COLO829 (cell line): Measurements from ENCODE around the gene ATG9B.
A peak's percentile ranks its signal among the peaks of the same experiment; 100 is the strongest.
"Not testable (repeated sequence)": the region's sequence is repeated elsewhere in the genome, so short reads cannot be mapped to it uniquely, and the experiment has no call there.

Experiments
- DNase-seq: peaks from one replicate; pipeline ENCODE4 v3.0.0; 2012; ENCODE audit warnings: low spot score

ATG9B gene

DNA sequence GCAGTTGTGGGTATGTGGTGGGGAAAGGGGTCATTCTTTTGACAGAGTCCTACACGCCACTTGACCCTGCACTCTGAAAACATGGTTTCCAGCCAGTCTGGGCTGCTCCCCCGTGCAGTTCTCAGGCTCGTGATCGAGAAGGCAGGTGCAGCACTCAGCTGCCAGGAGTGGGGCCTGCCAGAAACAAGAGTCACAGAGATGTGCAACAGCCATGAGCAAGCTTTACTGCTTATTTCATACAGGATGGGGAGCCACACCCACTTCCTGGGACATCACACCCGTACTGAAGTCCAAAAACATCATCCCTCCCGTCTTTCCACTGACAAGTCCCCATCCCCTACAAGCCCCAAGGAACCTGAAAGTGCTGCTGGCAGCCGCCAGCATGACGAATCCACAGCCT is 9.3 kb downstream of the ATG9B start:
- DNase-seq, result no peak

DNA sequence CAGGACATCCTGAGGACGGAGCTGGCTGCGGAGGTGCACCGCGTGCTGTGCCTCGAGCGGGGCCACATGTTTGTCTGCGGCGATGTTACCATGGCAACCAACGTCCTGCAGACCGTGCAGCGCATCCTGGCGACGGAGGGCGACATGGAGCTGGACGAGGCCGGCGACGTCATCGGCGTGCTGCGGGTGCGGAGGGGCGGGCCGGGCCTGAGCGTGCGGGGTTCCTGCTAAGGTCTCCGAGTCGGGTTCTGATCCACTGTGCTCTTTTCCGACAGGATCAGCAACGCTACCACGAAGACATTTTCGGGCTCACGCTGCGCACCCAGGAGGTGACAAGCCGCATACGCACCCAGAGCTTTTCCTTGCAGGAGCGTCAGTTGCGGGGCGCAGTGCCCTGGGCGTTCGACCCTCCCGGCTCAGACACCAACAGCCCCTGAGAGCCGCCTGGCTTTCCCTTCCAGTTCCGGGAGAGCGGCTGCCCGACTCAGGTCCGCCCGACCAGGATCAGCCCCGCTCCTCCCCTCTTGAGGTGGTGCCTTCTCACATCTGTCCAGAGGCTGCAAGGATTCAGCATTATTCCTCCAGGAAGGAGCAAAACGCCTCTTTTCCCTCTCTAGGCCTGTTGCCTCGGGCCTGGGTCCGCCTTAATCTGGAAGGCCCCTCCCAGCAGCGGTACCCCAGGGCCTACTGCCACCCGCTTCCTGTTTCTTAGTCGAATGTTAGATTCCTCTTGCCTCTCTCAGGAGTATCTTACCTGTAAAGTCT is 10.4 kb downstream of the ATG9B start:
- DNase-seq, result no peak

DNA sequence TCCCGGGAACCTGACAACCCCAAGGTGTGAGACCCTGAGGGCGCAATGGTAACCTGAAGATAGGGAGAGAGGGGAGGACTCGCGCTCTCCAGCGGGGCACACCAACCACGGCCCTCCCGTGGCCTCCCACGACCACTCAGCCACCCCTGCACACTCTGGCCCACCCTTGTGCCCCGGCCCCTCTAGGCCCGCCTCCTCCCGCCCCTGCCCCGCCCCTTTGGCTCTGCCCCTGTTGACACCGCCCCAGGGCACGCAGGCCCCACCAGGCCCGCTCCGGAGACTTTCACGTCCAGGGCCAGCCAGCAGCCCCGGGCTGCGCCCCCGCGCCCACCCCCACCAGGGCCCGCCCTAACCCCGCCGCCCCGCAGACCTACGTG is 10.9 kb downstream of the ATG9B start:
- no peak for DNase-seq

DNA sequence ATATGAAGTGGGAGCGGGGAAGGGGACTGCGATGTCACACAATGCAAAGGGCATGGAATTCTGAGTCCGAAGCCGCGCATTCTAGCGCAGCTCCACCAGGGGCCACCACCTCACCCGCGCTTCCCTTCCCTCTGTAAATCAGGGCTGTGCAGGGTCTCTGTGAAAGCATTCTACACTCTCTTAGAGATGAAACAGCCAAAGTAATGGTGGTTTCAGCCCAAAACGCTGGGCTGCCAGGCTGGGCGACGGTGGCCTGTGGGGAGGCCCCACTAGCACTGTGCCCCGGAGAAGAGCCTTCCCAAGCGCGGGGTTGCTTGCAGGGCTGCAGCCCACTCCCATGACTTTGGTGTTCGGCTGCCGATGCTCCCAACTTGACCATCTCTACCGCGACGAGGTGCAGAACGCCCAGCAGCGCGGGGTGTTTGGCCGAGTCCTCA is 11.4 kb downstream of the ATG9B start:
- peak; percentile 56 for DNase-seq

DNA sequence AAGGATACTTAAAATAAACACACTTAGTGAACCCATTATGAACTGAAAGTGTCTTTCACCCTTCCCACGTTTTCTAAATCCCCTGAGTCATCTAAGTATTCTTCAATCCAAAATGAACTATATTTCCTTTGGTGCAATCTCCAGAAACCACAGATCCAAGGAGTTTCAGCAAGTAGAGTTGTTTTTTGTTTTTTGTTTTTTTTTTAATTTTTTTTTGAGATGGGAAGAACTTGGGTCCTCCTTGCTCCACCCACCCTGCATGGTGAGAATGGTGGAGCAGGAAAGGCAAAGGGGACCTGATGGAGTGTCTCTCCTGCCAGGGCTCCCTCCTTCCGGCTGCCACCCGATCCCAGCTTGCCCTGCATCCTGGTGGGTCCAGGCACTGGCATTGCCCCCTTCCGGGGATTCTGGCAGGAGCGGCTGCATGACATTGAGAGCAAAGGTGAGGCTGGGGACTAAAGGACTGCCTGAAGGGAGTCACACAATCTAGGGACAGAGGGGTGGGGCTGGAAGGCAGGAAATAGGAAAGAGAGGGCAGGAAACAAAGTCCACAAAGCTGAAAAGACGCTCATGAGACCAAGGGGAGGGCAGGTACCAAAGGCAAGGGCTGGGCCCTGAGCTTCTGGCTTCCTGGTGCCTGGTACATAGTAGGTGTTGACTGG is 12.1 kb downstream of the ATG9B start:
- DNase-seq, result no peak

DNA sequence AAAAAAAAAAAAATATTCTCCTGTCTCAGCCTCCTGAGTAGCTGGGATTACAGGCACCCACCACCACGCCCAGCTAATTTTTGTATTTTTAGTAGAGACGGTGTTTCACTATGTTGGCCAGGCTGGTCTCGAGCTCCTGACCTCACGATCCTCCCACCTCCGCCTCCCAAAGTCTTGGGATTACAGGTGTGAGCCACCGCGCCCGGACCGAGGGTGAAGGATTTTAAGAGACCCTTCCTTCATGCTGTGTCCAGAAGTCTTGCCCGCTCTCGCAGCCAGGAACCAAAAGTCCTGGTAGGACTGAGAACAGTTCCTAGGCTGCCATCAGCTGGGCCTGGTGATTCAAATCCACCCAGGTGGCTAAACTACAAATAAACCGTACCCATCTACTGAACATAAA is 12.7 kb downstream of the ATG9B start:
- DNase-seq, result not testable (repeated sequence)

DNA sequence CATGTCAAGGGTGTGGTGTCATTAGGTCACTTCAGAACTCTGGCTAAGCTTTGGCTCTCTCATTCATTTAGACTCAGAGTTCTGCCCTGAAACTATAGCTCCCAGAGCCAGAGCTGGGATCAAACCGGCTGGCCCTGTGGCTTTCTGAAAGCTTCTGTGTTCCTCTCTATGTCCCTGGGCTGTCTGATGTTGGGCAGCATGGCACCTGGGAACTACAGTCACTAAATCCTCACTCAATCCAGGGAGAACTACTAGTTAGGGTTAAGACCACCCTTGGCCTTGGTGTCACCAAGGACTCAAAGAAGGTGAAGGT is 13.2 kb downstream of the ATG9B start:
- no peak for DNase-seq

DNA sequence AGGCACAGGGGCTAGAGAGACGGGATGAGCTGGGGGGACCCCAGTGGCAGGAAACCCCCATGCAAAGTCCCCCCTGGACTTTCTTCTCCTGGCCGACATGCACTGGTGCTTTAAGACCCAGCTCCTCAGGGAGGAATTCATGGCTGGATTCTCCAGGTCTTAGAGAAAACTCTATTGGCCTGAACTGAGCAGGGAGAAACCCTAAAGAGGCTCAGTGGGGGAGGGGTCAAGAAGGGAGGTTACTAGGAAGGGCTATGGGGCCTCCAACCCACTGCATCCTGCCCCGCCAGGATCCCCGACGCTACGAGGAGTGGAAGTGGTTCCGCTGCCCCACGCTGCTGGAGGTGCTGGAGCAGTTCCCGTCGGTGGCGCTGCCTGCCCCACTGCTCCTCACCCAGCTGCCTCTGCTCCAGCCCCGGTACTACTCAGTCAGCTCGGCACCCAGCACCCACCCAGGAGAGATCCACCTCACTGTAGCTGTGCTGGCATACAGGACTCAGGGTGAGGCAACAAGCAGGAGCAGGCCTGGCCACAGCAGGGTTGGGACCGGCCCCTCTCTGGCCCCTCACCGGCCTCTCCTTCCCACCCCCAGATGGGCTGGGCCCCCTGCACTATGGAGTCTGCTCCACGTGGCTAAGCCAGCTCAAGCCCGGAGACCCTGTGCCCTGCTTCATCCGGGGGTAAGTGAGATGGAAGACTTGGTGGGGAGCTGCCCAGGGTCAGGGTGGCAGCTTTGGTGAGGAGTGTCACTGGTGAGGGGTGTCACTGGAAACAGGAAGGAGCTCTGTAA is 13.8 kb downstream of the ATG9B start:
- DNase-seq, result no peak

DNA sequence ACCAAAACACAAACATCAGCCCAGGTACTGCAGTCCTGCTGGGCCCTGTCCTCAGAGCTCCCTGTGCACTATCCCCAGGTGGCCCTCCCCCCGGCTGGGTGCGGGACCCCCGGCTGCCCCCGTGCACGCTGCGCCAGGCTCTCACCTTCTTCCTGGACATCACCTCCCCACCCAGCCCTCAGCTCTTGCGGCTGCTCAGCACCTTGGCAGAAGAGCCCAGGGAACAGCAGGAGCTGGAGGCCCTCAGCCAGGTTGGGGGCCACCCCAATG is 14.3 kb downstream of the ATG9B start:
- DNase-seq, result no peak

DNA sequence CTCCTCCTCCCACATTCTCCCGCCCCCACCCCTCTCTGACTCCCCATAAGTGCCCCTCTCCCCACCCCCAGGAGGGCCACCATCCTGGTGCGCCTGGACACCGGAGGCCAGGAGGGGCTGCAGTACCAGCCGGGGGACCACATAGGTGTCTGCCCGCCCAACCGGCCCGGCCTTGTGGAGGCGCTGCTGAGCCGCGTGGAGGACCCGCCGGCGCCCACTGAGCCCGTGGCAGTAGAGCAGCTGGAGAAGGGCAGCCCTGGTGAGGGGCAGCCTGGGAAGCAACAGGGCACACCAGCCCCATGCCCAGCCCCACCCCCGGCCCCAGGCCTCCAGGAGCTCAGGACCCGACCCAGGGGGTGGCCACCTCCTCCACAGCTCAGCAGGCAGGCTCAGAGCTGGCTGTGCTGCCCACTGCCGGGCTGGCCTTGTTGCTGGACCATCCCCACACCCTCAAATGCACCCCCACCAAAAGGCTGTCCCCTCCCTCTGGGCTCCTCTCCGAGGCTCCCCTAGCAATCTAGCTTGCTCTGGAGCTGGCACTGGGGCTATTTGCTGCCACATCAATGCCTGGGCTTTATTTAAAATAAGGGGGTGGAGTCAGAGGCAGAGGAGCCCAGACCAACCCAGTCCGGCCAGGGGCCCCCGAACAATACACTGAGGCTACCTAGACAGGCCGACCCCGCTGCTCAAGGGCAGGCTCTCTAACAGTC is 14.8 kb downstream of the ATG9B start:
- DNase-seq, result no peak

DNA sequence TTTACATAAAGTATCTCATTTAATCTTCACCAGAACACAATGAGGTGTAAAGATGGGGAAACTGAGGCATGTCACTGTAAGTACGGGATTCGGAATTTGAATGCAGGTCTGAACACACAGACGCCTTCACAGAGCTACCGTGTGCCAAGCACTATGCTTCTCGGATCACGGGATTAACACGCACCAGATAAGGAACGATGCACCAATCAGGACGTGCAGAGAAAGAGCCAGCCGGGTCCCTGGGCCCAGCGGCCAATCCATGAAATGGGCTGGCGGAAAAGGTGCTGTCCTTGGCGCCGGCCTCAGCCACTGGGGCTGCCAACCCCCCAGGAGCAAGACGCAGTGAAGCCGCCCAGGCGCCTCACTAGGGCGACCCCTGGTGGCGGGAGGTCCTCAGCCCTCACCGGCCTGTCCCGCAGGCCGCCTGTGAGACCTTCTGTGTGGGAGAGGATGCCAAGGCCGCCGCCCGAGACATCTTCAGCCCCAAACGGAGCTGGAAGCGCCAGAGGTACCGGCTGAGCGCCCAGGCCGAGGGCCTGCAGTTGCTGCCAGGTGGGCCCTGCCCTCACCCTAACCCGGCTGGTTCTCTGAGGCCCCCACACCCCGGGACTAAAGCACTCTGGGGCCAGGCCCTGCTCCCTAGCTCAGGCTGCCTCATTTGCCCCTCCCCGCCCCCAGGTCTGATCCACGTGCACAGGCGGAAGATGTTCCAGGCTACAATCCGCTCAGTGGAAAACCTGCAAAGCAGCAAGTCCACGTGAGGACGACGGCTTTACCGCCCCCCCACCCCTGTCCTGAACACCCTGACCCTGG is 15.6 kb downstream of the ATG9B start:
- peak; percentile 62 for DNase-seq

DNA sequence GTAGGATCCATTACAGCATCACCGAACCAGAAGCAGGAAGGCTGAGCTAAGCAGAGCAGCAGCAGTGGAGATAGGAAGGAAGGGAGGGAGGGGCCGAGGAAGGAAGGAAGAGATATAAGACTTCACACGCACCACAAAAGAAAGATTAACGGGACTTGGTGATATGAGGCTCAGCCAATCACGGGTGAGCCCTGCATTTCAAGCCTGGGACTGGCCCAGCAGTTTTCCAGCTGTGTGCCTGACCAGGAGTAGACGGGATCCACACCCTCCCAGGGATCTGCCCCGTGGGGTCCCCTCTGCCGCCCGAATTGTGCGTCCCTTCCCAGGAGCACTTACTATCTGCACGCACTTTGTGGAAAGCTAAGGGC is 16.2 kb downstream of the ATG9B start:
- DNase-seq, result no peak

DNA sequence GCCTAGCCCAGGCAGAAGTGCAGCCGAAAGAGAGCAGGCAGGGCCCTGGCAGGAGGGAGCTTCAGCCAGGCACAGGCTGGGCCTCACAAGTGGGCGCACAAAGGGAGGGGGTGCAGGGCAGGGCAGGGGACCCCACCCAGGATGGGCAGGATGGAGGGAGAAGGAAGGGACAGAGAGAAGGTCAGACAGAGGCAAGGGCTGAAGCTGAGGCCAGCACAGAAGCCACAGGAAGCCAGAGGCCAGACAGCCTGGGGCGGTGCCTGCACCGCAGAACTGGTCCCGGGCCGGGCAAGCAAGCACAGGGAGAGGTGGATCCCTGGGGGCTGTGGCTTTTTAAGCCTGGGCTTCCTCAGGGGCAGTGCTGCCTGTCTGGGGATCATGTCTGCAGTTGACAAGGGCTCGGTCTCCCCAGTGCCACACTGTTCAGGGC is 16.8 kb downstream of the ATG9B start:
- no peak for DNase-seq

DNA sequence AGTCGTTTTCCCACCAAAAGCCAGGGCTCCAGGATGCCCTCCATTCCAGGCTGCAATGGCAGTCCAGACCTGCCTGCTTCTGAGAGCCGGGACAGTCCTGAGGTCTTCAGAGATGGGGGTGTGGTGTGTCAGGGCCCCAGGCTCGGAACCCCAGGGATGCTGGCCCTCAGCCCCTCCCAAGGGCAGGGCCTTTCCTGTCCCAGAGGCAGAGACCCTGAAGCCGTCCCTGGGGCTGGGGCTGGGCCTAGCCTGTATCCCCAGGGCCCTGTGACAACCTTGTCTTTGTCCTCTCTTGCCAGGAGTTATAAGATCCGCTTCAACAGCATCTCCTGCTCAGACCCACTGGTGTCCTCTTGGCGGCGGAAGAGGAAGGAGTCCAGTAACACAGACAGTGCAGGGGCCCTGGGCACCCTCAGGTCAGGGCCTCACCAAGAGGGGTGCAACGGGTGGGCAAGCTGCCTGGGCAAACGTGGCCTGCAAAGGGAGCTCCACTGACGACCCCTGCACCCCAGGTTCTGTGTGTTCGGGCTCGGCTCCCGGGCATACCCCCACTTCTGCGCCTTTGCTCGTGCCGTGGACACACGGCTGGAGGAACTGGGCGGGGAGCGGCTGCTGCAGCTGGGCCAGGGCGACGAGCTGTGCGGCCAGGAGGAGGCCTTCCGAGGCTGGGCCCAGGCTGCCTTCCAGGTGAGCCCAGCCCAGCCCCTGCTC is 17.5 kb downstream of the ATG9B start:
- DNase-seq, result no peak

DNA sequence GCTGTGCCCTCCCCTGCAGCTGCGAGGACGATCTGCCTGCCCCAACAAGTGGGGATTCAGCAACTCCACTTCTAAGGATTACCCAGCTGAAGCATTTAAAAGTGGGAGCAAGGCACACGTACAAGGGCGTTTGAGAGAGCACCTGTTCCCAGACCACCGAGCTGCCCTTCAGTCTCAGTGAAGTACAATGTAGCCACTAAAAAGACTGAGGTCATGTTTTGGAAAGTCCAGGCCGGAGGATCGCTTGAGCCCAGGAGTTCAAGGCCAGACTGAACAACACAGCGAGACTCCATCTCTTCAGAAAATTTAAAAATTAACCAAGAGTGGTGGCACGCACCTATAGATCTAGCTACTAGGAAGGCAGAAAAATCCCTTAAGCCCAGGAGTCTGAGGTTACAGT is 18.7 kb downstream of the ATG9B start:
- no peak for DNase-seq

DNA sequence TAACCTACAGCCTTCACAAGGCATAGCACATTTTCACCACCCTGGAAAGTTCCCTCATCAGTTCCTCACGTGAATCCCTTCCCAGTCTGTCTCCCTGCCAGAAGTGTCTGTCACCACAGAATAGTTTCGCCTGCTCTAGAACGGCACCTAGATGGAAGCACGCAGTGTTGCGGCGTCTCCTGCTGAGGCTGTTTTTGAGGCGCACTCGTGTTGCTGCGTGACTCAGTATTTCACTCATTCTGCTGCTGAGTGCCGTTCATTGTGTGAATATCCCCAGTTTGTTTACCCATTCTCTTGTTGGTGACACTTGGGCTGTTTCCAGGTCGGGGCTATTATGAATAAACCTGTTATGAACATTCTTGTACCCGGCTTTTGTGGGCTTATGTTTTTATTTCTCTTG is 20.7 kb downstream of the ATG9B start:
- DNase-seq, result no peak

DNA sequence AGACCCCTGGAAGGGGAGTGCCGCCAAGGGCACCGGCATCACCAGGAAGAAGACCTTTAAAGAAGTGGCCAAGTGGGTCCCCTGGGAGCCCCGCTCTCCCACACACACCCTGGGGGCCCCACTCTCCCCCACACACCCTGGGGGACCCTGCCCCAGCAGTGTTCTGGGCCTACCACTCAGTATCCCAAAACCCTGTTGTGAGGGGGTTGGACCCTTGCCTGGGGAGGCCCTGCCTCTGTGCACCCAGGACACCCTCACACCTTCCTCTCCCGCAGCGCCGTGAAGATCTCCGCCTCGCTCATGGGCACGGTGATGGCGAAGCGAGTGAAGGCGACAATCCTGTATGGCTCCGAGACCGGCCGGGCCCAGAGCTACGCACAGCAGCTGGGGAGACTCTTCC is 22.7 kb downstream of the ATG9B start:
- DNase-seq, result no peak

DNA sequence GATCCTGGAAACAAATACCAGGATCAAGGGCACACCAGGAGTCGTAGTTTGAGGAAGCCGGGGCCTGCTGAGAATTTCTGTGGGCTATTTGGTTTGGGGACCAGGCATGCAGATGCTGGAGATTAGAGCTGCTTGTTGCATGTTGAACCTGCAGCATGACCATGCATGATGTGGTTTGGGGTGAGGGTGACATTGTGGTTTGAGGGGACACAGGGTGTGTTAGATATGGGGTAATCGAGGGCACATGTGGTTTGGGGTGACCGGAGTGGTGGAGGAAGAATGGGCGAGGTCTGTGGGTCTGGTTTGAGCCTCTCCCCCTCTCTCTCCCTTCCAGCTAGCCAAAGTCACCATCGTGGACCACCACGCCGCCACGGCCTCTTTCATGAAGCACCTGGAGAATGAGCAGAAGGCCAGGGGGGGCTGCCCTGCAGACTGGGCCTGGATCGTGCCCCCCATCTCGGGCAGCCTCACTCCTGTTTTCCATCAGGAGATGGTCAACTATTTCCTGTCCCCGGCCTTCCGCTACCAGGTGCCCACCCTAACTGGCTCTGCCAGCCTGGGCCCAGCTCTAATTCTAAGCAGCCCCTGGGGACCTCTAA is 23.3 kb downstream of the ATG9B start:
- no peak for DNase-seq

DNA sequence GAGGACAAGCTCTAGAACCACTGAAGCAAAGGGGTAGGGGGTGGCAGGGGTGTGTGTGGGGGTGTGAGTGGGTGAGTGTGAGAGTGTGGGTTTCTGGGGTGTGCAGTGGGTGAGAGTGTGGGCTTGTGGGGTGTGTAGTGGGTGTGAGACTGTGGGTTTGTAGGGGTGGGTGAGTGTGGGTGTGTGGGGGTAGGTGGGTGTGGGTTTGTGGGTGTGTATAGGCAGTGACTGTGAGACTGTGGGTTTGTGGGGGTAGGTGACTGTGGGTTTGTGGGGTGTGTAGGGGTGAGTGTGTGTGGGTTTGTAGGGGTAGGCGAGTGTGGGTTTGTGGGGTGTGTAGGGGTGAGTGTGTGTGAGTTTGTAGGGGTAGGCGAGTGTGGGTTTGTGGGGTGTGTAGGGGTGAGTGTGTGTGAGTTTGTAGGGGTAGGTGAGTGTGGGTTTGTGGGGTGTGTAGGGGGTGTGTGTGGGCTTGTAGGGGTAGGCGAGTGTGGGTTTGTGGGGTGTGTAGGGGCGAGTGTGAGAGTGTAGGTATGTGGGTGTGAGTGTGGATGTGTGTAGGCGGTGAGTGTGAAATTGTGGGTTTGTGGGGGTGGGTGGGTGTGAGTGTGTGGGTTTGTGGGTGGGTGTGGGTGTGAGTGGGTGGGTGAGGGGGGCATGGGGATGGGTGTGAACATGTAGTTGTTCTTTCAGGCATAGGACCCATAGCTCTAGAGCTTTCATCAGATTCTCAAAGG is 24.6 kb downstream of the ATG9B start:
- DNase-seq, result no peak

DNA sequence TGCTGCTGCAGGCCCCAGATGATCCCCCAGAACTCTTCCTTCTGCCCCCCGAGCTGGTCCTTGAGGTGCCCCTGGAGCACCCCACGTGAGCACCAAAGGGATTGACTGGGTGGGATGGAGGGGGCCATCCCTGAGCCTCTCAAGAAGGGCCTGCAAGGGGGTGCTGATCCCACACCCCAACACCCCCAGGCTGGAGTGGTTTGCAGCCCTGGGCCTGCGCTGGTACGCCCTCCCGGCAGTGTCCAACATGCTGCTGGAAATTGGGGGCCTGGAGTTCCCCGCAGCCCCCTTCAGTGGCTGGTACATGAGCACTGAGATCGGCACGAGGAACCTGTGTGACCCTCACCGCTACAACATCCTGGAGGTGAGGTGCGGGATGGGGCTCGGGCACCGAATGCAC is 25.3 kb downstream of the ATG9B start:
- DNase-seq, result no peak
